22Rv1 (cell line): ENCODE data around the gene CALHM1.

Source experiments
- CTCF ChIP-seq: fragments of 450-650 bp; IDR thresholded peaks from 2 replicates; pipeline ENCODE4 v1.5.1; 2017; ENCODE audit warnings: mild to moderate bottlenecking
- ZFX ChIP-seq: fragments of 450-650 bp; IDR thresholded peaks from 2 replicates; pipeline ENCODE4 v1.6.1; 2017; ENCODE audit warnings: antibody characterized with exemption, borderline replicate concordance

- no peak for TF ChIP-seq CTCF
- no peak for TF ChIP-seq ZFX
Measured at GRCh38 chr10:103417601-103418000, 41.1 kb downstream of the CALHM1 start.
